Measurements from ENCODE around the gene TEX35.

DNA sequence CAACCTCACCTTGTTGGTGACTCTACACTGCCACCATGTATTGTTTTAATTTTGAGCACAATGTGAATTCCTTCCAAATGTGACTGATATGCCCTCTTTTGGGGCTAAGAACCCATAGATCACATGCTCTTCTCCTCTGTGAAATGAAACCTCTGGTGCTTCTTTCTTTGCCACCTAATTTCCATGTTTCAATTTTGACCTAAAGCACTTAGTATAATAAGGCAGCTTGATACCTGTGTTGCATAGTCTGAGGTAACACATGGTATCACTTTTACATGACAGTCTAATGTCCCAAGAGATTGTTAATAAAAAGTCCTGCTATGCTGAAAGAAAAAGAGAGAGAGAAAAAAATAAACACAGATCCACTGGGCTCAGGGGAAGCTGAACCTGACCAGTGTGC, 40.4 kb upstream of the TEX35 start:
- TF ChIP-seq, protein P1, sequence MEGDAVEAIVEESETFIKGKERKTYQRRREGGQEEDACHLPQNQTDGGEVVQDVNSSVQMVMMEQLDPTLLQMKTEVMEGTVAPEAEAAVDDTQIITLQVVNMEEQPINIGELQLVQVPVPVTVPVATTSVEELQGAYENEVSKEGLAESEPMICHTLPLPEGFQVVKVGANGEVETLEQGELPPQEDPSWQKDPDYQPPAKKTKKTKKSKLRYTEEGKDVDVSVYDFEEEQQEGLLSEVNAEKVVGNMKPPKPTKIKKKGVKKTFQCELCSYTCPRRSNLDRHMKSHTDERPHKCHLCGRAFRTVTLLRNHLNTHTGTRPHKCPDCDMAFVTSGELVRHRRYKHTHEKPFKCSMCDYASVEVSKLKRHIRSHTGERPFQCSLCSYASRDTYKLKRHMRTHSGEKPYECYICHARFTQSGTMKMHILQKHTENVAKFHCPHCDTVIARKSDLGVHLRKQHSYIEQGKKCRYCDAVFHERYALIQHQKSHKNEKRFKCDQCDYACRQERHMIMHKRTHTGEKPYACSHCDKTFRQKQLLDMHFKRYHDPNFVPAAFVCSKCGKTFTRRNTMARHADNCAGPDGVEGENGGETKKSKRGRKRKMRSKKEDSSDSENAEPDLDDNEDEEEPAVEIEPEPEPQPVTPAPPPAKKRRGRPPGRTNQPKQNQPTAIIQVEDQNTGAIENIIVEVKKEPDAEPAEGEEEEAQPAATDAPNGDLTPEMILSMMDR (conservative IDR thresholded peaks at IDR 0.05) = no peak
- TF ChIP-seq EZH2 (IDR thresholded peaks at IDR 0.05; ENCODE audit: low read depth) = no peak
